C4-2B (cell line): ENCODE results near the gene LCN15.

Experiments
- H3K27ac ChIP-seq: fragments of 450-650 bp; 2 replicates; pipeline ENCODE4 v1.5.1; 2017
- ZFX ChIP-seq: fragments of 450-650 bp; IDR thresholded peaks from 2 replicates; pipeline ENCODE4 v1.6.1; 2017
- TF ChIP-seq, protein P1 (sequence below): fragments of 450-650 bp; conservative IDR thresholded peaks from 2 replicates; pipeline ENCODE4 v1.5.1; 2017; ENCODE audit warnings: mild to moderate bottlenecking

The LCN15 gene

DNA sequence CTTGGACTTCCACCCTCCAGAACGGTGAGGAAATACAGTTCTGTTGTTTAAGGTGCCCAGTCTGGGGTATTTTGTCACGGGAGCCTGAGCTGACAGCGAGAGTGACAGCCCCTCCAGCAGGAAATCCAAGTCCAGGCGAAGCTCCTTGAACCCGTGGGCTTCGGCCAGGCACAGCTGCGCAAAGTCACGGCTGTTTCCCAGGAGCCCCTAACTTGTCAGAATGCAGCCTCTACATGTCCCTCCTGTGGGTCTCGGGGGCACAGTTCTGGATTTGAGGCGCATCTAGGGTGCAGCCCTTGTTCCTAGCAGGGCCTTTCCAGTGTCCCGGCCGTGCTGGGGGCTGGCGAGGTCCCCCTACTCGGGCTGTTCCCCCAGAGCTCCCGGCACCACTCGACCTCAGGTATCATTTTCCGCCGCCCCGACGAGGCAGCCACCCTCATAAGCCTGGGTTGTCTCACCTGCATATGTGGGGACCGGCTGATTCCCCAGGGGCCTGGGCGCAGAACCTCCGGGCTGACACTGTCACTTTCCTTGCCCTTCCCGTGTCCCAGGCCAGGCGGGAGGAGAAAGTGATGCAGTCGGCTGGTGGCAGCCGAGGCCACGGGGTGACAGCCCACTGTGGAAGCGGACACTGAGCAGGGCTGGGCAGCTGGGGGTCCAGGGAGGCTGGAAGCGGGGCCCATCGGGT, 10.8 kb downstream of the LCN15 start:
- TF ChIP-seq, protein P1, sequence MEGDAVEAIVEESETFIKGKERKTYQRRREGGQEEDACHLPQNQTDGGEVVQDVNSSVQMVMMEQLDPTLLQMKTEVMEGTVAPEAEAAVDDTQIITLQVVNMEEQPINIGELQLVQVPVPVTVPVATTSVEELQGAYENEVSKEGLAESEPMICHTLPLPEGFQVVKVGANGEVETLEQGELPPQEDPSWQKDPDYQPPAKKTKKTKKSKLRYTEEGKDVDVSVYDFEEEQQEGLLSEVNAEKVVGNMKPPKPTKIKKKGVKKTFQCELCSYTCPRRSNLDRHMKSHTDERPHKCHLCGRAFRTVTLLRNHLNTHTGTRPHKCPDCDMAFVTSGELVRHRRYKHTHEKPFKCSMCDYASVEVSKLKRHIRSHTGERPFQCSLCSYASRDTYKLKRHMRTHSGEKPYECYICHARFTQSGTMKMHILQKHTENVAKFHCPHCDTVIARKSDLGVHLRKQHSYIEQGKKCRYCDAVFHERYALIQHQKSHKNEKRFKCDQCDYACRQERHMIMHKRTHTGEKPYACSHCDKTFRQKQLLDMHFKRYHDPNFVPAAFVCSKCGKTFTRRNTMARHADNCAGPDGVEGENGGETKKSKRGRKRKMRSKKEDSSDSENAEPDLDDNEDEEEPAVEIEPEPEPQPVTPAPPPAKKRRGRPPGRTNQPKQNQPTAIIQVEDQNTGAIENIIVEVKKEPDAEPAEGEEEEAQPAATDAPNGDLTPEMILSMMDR = no peak
- TF ChIP-seq ZFX = no peak
- H3K27ac ChIP-seq = no peak overlapping the region

DNA sequence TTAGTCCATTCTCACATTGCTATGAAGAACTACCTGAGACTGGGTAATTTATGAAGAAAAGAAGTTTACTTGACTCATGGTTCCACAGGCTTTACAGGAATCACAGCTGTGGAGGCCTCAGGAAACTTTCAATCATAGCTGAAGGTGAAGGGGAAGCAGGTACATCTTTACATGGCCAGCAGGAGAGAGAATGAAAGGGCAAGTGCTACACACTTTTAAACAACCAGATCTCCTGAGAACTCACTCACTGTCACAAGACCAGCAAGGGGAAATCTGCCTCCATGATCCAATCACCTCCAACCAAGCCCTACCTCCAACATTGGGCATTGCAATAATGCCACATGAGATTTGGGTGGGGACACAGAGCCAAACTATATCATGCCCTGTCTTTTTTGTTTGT, 12.5 kb downstream of the LCN15 start:
- TF ChIP-seq, protein P1 = no peak
- TF ChIP-seq ZFX = no peak
- H3K27ac ChIP-seq = no peak overlapping the region

DNA sequence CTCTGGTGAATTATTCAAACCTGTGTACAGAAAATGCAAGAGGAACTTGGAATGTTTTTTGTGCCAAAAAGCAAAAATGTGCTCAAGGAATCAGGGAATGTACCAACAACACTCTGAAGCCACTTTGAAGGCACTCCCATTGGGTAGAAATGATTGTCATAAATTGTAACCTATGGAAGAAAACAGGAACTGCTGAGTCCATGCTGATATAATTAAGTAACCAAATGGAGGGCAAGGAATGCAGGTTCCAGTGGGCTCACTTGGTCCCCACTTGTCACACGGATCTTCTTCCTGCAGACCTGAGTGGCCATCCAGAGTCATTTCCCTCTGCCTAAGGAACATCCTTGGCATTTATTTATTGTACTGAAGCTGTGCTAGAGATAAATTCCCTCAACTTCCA, 13.1 kb downstream of the LCN15 start:
- no peak overlapping the region for H3K27ac ChIP-seq
- TF ChIP-seq ZFX = no peak
- TF ChIP-seq, protein P1 = no peak

DNA sequence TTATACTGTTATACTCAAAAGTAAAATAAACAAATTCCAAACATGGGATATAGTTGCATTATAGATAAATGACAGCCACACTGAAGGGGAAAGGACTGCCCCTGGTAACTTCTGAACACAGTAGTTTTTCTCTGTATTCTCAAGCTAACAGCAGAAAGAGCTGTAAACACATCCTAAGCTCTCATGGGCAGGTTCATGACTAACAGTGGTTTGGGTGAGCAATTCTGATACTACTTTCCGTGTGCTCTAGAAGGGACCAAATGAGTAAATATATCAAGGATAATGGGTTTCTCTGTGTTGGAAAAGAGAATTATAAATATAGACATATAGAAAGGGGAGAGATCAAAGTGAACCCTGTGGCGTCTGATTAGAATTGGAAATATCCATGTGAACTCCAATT, 13.8 kb downstream of the LCN15 start:
- H3K27ac ChIP-seq = no peak overlapping the region

DNA sequence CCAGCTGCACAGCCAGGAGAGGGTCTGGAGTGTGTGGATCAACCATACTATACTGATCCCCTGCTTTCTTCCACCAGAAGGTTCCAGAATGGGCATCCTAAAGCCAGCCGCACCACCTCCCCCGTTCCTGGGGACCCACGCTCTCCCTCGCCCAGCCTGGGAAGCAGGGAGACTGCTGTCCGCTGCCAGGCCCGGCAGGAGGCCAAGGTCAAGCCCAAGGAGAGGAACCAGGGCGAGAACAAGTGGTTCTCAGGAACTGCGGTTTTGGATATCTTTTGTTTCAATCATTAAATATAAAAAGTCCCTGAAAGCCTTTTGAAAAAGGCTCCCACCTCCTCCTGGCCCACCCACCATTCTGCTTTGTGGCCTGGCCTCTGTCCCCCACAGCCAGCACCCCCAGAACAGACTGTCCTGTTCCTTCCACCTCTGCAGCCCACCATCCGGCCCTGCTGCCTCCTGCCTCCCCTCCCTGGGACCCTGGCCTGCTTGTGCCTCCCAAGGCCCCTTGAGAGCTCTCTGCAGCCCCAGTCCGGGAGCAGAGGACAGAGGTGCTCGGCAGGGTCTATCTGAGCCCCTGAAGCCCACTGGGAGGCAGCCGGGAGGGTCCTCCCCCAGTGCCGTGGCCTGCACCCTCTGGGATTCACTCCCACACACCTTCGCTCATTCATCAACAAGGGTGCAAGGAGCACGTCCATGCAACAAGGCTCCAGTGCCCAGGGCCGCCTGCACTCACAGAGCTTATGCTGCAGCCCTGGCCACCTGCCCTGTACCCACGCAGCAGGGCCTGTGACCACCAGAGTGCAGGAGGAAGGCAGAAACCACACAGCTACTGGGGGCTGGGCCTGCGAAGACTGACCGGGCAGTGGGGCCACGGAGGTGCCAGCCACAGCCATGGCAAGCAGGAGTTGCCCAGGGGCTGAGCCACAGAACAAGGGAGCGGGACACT, 15.4 kb downstream of the LCN15 start:
- TF ChIP-seq, protein P1 = no peak
- no peak for TF ChIP-seq ZFX

More for the DNA sequence above, 13.8 kb downstream of the LCN15 start:
- no peak for TF ChIP-seq ZFX
- TF ChIP-seq, protein P1 = no peak

DNA sequence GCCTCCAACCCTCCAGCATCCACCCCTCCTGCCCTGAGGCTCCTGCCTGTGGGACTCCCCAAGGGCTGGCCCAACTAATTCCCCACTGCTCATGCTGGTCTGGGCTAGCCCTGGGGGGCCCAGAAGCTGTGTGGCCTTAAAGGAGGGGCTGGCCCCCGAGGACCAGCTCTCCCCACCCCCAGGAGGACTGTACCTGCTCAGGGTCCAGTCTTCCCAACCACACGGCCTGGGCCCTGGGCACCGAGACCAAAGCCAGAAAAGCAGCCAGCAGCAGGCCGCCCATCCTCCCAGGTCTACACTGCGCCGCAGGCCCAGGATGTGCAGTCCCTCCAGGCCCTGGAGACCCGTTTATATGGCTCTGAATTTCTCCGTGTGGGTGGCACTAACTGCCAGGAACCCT, 16.1 kb downstream of the LCN15 start, which contains the start of gene LCN6:
LCN6 (minus strand) TSS at position 325 of the 400 bp plus-strand sequence; CDS start at position 283, 42 bp downstream.
- TF ChIP-seq, protein P1 = no peak
- TF ChIP-seq ZFX = no peak
- no peak within 1 kb of the TSS for H3K27ac ChIP-seq

More for the DNA sequence above, 15.4 kb downstream of the LCN15 start:
- H3K27ac ChIP-seq = no peak overlapping the region
